ENCODE measurements around the gene BBS7.

GRCh38 chr4:121913667-121914066, 43.4 kb upstream of the BBS7 start:
- TF ChIP-seq CTCF (IDR thresholded peaks at IDR 0.05) (no peak), POLR2A (IDR thresholded peaks at IDR 0.05) (no peak)
